ENCODE data around the gene TLCD1. TPM values are rescaled to one million over a fixed set of nuclear protein-coding genes. Genes with fewer than 3 reads are reported as not detected.

Gene TLCD1
- total and polyA plus RNA-seq, 8 donors = 5.7 to 20.7 (median 8.4) TPM

DNA sequence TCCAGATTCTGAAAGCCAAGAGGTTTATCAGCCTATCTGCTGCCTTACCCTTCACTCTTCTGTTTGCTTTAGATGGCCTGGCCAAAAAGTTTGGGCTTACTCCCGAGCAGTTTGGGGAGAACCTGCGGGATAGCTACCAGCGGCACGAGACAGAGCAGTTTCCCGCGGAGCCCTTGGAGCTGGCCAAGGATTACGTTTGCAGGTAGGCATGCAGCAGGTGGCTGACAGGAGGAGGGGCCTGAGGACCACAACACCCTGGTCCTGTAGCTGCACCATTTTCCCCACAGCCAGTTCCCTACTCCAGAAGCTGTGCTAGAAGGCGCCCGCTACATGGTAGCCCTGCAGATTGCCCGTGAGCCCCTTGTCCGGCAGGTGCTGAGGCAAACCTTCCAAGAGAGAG is 43.4 kb downstream of the TLCD1 start:
- H3K4me1 ChIP-seq = no peaks in the 10 kb centered on the region
- H3K27ac ChIP-seq = no peak overlapping the region
- intact Hi-C loops (cut with DNase I) = no loop called here
- peaks cover 0 to 100% of the 10 kb centered on the region in 2 donors for H3K36me3 ChIP-seq
- ATAC-seq (no peak), DNase-seq (no peak)
- TF ChIP-seq, protein P1, sequence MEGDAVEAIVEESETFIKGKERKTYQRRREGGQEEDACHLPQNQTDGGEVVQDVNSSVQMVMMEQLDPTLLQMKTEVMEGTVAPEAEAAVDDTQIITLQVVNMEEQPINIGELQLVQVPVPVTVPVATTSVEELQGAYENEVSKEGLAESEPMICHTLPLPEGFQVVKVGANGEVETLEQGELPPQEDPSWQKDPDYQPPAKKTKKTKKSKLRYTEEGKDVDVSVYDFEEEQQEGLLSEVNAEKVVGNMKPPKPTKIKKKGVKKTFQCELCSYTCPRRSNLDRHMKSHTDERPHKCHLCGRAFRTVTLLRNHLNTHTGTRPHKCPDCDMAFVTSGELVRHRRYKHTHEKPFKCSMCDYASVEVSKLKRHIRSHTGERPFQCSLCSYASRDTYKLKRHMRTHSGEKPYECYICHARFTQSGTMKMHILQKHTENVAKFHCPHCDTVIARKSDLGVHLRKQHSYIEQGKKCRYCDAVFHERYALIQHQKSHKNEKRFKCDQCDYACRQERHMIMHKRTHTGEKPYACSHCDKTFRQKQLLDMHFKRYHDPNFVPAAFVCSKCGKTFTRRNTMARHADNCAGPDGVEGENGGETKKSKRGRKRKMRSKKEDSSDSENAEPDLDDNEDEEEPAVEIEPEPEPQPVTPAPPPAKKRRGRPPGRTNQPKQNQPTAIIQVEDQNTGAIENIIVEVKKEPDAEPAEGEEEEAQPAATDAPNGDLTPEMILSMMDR (IDR thresholded peaks at IDR 0.05) = no peak
- H3K27me3 ChIP-seq = no peaks in the 10 kb centered on the region
- H3K4me3 ChIP-seq = no peak overlapping the region
- no peaks in the 10 kb centered on the region for H3K9me3 ChIP-seq

DNA sequence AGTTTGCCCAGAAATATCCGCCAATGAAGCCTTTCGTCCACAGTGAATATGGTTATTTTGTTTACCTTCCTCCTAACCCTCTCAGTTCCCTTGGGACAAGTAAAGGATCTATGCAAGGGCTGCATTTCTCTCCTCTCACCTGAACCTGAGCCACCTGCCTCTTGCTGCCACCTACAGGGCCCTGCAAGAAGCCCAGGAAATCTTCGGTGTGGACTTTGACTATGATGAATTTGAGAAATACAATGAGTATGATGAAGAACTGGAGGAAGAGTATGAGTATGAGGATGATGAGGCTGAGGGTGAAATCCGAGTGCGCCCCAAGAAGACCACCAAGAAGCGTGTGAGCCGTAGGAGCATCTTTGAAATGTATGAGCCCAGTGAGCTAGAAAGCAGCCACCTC is 50.1 kb downstream of the TLCD1 start:
- DNase-seq = no peak
- Histone ChIP-seq H3K4me3 (no peak overlapping the region), H3K27ac (no peak overlapping the region), H3K27me3 (no peaks in the 10 kb centered on the region), H3K36me3 (peaks cover 8 to 100% of the 10 kb centered on the region in 2 donors), H3K9me3 (no peaks in the 10 kb centered on the region), H3K4me1 (no peaks in the 10 kb centered on the region)
- intact Hi-C loops (cut with DNase I) = no loop called here
- ATAC-seq = peak; percentile 21
- TF ChIP-seq, protein P1 (IDR thresholded peaks at IDR 0.05) = no peak

DNA sequence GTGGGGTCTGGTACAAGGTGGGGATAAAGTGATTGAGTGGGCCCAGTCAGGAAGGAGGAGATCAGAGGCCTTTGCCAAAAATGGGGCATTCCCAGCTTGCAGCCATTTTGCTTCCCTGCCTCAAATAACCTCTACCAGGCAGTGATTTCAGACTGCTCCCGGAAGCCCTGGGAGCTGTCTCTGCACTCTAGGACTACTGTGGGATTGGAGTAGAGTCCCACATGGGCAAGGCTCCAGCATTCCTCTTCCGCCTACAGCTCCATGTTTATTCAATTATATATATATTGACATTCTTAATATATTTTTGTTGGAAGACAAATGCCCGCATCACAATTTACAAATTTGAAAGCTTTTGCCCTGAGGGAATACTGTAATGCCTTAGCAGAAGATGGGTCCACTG is 50.5 kb downstream of the TLCD1 start:
- peaks cover 8 to 100% of the 10 kb centered on the region in 2 donors for H3K36me3 ChIP-seq

More for the DNA sequence above, 50.5 kb downstream of the TLCD1 start:
- Histone ChIP-seq H3K9me3 (no peaks in the 10 kb centered on the region), H3K4me3 (no peak overlapping the region), H3K4me1 (no peaks in the 10 kb centered on the region), H3K27ac (no peak overlapping the region), H3K27me3 (no peaks in the 10 kb centered on the region)
- DNase-seq (no peak), ATAC-seq (no peak)
- intact Hi-C loops (cut with DNase I) = no loop called here
- TF ChIP-seq, protein P1 (IDR thresholded peaks at IDR 0.05) = no peak

Other genes starting within 250 kb of the TLCD1 start
- under 1 TPM; 0.18 to 0.29 TPM for gene FOXN1, start 219.9 kb downstream of the TLCD1 start, total RNA-seq
- under 1 TPM; 0.06 to 0.23 (median 0.15) TPM for gene FOXN1, start 219.9 kb downstream of the TLCD1 start, polyA plus RNA-seq (ENCODE audit: insufficient read length in 6 of 6)
- gene UNC119, start 173.6 kb downstream of the TLCD1 start, total RNA-seq = 10 to 100 TPM; 25.7 to 28.9 TPM
- 10 to 100 TPM; 29.1 to 36.7 (median 35.9) TPM for gene UNC119, start 173.6 kb downstream of the TLCD1 start, polyA plus RNA-seq (ENCODE audit: insufficient read length in 6 of 6)
- gene PIGS, start 154.7 kb downstream of the TLCD1 start, total RNA-seq = 10 to 100 TPM; 59.6 to 63.3 TPM
- 10 to 100 TPM; 57.9 to 66.6 (median 64.0) TPM for gene PIGS, start 154.7 kb downstream of the TLCD1 start, polyA plus RNA-seq (ENCODE audit: insufficient read length in 6 of 6)
- gene ALDOC, start 149.3 kb downstream of the TLCD1 start, total RNA-seq = 10 to 100 TPM; 10.9 to 15.2 TPM
- gene ALDOC, start 149.3 kb downstream of the TLCD1 start, polyA plus RNA-seq (ENCODE audit: insufficient read length in 6 of 6) = 10 to 100 TPM; 17.7 to 25.5 (median 20.8) TPM
- 10 to 100 TPM in 1 of 2 donors, 1 to 10 TPM in 1; 9.5 to 15.2 TPM for gene SPAG5, start 127.2 kb downstream of the TLCD1 start, total RNA-seq
- gene SPAG5, start 127.2 kb downstream of the TLCD1 start, polyA plus RNA-seq (ENCODE audit: insufficient read length in 6 of 6) = 10 to 100 TPM; 40.4 to 91.5 (median 63.4) TPM
- 10 to 100 TPM in 1 of 2 donors, 1 to 10 TPM in 1; 8.4 to 10.0 TPM for gene RSKR, start 112.0 kb downstream of the TLCD1 start, total RNA-seq
- 10 to 100 TPM; 18.9 to 31.6 (median 26.4) TPM for gene RSKR, start 112.0 kb downstream of the TLCD1 start, polyA plus RNA-seq (ENCODE audit: insufficient read length in 6 of 6)
- gene BLTP2, start 81.1 kb downstream of the TLCD1 start, total RNA-seq = 100 to 1,000 TPM; 139 to 184 TPM
- gene BLTP2, start 81.1 kb downstream of the TLCD1 start, polyA plus RNA-seq (ENCODE audit: insufficient read length in 6 of 6) = 100 to 1,000 TPM in 1 of 6 donors, 10 to 100 TPM in 5; 86.8 to 109 (median 92.7) TPM
- 10 to 100 TPM; 57.3 to 58.1 TPM for gene SDF2, start 64.3 kb downstream of the TLCD1 start, total RNA-seq
- 10 to 100 TPM; 65.3 to 74.6 (median 70.6) TPM for gene SDF2, start 64.3 kb downstream of the TLCD1 start, polyA plus RNA-seq (ENCODE audit: insufficient read length in 6 of 6)
- gene SUPT6H, start 64.0 kb downstream of the TLCD1 start, total RNA-seq = 10 to 100 TPM; 55.1 to 57.7 TPM
- 10 to 100 TPM; 71.1 to 76.1 (median 74.1) TPM for gene SUPT6H, start 64.0 kb downstream of the TLCD1 start, polyA plus RNA-seq (ENCODE audit: insufficient read length in 6 of 6)
- 1 to 10 TPM; 1.9 to 2.0 TPM for gene PROCA1, start 14.3 kb downstream of the TLCD1 start, total RNA-seq
- gene PROCA1, start 14.3 kb downstream of the TLCD1 start, polyA plus RNA-seq (ENCODE audit: insufficient read length in 6 of 6) = 1 to 10 TPM; 6.0 to 8.3 (median 7.2) TPM
- 10 to 100 TPM; 79.4 to 79.5 TPM for gene RAB34, start 8.4 kb downstream of the TLCD1 start, total RNA-seq
- 100 to 1,000 TPM; 184 to 213 (median 194) TPM for gene RAB34, start 8.4 kb downstream of the TLCD1 start, polyA plus RNA-seq (ENCODE audit: insufficient read length in 6 of 6)
- 1,000 to 10,000 TPM; 1,170 to 1,265 TPM for gene RPL23A, start 6.2 kb downstream of the TLCD1 start, total RNA-seq
- gene RPL23A, start 6.2 kb downstream of the TLCD1 start, polyA plus RNA-seq (ENCODE audit: insufficient read length in 6 of 6) = 1,000 to 10,000 TPM; 1,036 to 1,220 (median 1,104) TPM
- 1 to 10 TPM; 5.6 to 7.5 TPM for gene NEK8, start 2.6 kb upstream of the TLCD1 start, total RNA-seq
- 1 to 10 TPM; 6.0 to 8.1 (median 7.2) TPM for gene NEK8, start 2.6 kb upstream of the TLCD1 start, polyA plus RNA-seq (ENCODE audit: insufficient read length in 6 of 6)
- gene TRAF4, start 17.8 kb upstream of the TLCD1 start, total RNA-seq = 10 to 100 TPM; 66.1 to 81.7 TPM
- gene TRAF4, start 17.8 kb upstream of the TLCD1 start, polyA plus RNA-seq (ENCODE audit: insufficient read length in 6 of 6) = 100 to 1,000 TPM in 4 of 6 donors, 10 to 100 TPM in 2; 86.6 to 136 (median 107) TPM
- gene FAM222B, start 116.6 kb upstream of the TLCD1 start, total RNA-seq = 10 to 100 TPM; 16.5 to 25.4 TPM
- 10 to 100 TPM; 18.4 to 21.0 (median 19.6) TPM for gene FAM222B, start 116.6 kb upstream of the TLCD1 start, polyA plus RNA-seq (ENCODE audit: insufficient read length in 6 of 6)
- 10 to 100 TPM; 30.0 to 33.4 TPM for gene ERAL1, start 128.8 kb upstream of the TLCD1 start, total RNA-seq
- gene ERAL1, start 128.8 kb upstream of the TLCD1 start, polyA plus RNA-seq (ENCODE audit: insufficient read length in 6 of 6) = 10 to 100 TPM; 63.5 to 70.1 (median 65.6) TPM
- gene FLOT2, start 171.5 kb upstream of the TLCD1 start, total RNA-seq = 100 to 1,000 TPM in 1 of 2 donors, 10 to 100 TPM in 1; 95.7 to 171 TPM
- gene FLOT2, start 171.5 kb upstream of the TLCD1 start, polyA plus RNA-seq (ENCODE audit: insufficient read length in 6 of 6) = 10 to 100 TPM; 66.3 to 81.5 (median 75.1) TPM
- 10 to 100 TPM in 1 of 2 donors, 1 to 10 TPM in 1; 8.8 to 16.9 TPM for gene DHRS13, start 176.8 kb upstream of the TLCD1 start, total RNA-seq
- gene DHRS13, start 176.8 kb upstream of the TLCD1 start, polyA plus RNA-seq (ENCODE audit: insufficient read length in 6 of 6) = 1 to 10 TPM; 5.2 to 7.9 (median 6.5) TPM
- 10 to 100 TPM; 32.1 to 45.8 TPM for gene PHF12, start 225.3 kb upstream of the TLCD1 start, total RNA-seq
- gene PHF12, start 225.3 kb upstream of the TLCD1 start, polyA plus RNA-seq (ENCODE audit: insufficient read length in 6 of 6) = 10 to 100 TPM; 48.2 to 68.7 (median 60.7) TPM